Activated CD8-positive, alpha-beta T cell treated with anti-CD3 and anti-CD28 coated beads, Interleukin-2, amount 10 ng/mL, durations not matched to agents 7 days and 5 days (primary cell): ENCODE measurements around the gene KLF11. TPM values are rescaled to one million over a fixed set of nuclear protein-coding genes. Genes with fewer than 3 reads are reported as not detected.

Experiments
- ATAC-seq: fragments of 150-1000 bp; cut with Tn5 transposase; one replicate; pipeline ENCODE4 v1.10.0; 2021; ENCODE audit warnings: moderate library complexity
- CTCF ChIA-PET: fragments of 350-600 bp; sonication (Branson Sonifier 250); formaldehyde crosslinking; loops from one replicate; lab custom pipeline; 2021; ENCODE audit warnings: antibody characterized with exemption; lab: Charles Lee
- POLR2A ChIA-PET: fragments of 350-600 bp; sonication (Branson Sonifier 250); formaldehyde crosslinking; loops from one replicate; lab custom pipeline; 2021; ENCODE audit warnings: antibody characterized with exemption; lab: Charles Lee
- DNase-seq: peaks from one replicate; pipeline ENCODE4 v3.0.0-alpha.2; 2020
- H3K27ac Mint-ChIP-seq: one replicate; pipeline ENCODE4 v1.8.0; 2021; ENCODE audit warnings: mild to moderate bottlenecking, mixed read lengths
- H3K27me3 Mint-ChIP-seq: one replicate; pipeline ENCODE4 v1.8.0; 2021; ENCODE audit warnings: low read depth, mixed read lengths
- H3K36me3 Mint-ChIP-seq: one replicate; pipeline ENCODE4 v1.8.0; 2021; ENCODE audit warnings: low read depth, mixed read lengths
- H3K4me1 Mint-ChIP-seq: one replicate; pipeline ENCODE4 v1.8.0; 2021; ENCODE audit warnings: low read depth, mixed read lengths
- H3K4me3 Mint-ChIP-seq: one replicate; pipeline ENCODE4 v1.8.0; 2021; ENCODE audit warnings: mild to moderate bottlenecking, mixed read lengths
- H3K9me3 Mint-ChIP-seq: one replicate; pipeline ENCODE4 v1.8.0; 2022; ENCODE audit warnings: mixed read lengths; ENCODE audit not compliant: insufficient read depth
- total RNA-seq, 2 experiments: library from RNA; stranded (reverse); gene quantifications; one replicate each; pipeline ENCODE4 v1.2.3, GENCODE V29; 2021

Gene KLF11
- total RNA-seq, 2 experiments from 2014 or later: 6.8 to 9.2 TPM

GRCh38 chr2:10016802-10017258, 26.5 kb upstream of the KLF11 start:
- DNase-seq (no peak), ATAC-seq (no peak)
- ChIA-PET CTCF (no interaction called here), POLR2A (no interaction called here)
- Mint-ChIP-seq H3K4me1 (no peaks in the 10 kb centered on the region), H3K36me3 (no peaks in the 10 kb centered on the region), H3K27ac (peak overlapping the region; percentile 48), H3K9me3 (no peaks in the 10 kb centered on the region), H3K27me3 (peaks cover 4% of the 10 kb centered on the region), H3K4me3 (no peak overlapping the region)

- DNase-seq (no peak), ATAC-seq (no peak)
- Mint-ChIP-seq H3K27me3 (peaks cover 4% of the 10 kb centered on the region), H3K4me1 (no peaks in the 10 kb centered on the region), H3K4me3 (no peak overlapping the region), H3K9me3 (no peaks in the 10 kb centered on the region), H3K27ac (no peak overlapping the region), H3K36me3 (no peaks in the 10 kb centered on the region)
- ChIA-PET POLR2A (no interaction called here), CTCF (interaction anchor here (4.3 kb wide), 1 partner anchor 33 kb away, joined by 17 read pairs; no protein-coding TSS in a partner anchor)
Observed at GRCh38 chr2:10017313-10017941, 25.9 kb upstream of the KLF11 start.

DNA sequence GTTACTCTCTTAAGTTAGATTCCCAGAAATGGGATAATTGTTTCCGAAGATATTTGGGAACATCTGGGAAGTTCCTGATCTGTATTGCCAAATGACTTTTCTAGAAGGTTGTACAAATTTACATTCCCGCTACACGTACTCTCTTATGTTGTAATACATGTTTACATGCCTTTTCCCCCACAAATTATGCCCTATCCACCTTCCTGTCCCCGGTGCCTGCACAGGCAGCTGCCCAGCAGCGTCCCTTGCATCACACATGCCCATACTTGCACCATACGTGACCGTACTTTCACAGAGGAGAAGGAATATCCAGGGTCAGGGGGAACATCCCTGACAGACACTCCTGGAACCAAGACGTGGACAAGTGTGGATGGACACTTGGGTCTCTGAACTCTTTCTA, 24.2 kb upstream of the KLF11 start:
- no peaks in the 10 kb centered on the region for H3K4me1 Mint-ChIP-seq
- POLR2A ChIA-PET: no interaction called here
- H3K27me3 Mint-ChIP-seq: peaks cover 6% of the 10 kb centered on the region
- no peak overlapping the region for H3K4me3 Mint-ChIP-seq
- no peak for ATAC-seq
- no peaks in the 10 kb centered on the region for H3K9me3 Mint-ChIP-seq
- no peak for DNase-seq
- H3K27ac Mint-ChIP-seq: no peak overlapping the region
- CTCF ChIA-PET: interaction anchor here (1.2 to 4.3 kb wide), 2 partner anchors 30 to 35 kb away, joined by 3 to 17 read pairs; no protein-coding TSS in a partner anchor
- H3K36me3 Mint-ChIP-seq: no peaks in the 10 kb centered on the region

DNA sequence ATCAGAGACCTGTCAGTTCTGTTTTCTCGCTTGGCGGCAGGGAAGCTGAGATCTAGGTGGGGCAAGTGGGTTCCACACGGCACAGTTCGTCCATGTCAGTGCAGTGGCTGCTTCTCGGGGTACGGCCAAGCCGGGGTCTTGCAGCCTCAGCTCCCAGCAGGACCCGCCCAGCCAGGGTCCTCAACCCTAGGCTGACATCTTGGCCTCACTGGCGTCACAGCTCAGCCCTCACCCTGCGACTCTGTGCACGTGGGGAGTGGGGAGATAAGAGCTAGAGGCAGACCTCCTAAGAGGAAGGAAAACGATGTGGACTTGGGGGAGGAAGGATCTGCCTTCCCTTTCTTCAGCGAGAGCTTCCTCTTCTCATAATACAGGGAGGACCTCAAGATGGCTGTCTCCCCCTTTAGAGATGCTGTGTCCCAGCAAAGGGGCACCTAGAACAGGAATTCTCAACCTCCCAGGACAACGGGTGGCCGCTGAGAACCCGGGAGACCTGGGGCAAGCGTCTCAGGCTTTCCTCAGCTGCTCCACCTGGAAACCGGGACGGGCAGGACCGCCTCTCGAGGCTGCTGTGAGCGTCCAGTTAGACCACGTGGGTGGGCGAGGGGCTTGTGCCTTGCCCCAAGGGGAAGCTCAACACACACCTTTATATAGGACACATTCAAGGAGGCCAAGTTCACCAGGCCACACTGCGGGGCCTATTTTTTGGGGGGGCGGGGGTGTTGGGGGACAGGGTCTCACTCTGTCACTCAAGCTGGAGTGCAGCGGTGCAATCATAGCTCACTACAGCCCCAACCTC, 23.5 kb upstream of the KLF11 start:
- no peaks in the 10 kb centered on the region for H3K9me3 Mint-ChIP-seq
- ChIA-PET CTCF (interaction anchor here (1.0 to 4.3 kb wide), 3 partner anchors 29 to 220 kb away, joined by 3 to 17 read pairs (median 4); no protein-coding TSS in a partner anchor), POLR2A (no interaction called here)
- H3K4me1 Mint-ChIP-seq: no peaks in the 10 kb centered on the region
- DNase-seq (no peak), ATAC-seq (no peak)
- H3K4me3 Mint-ChIP-seq: no peak overlapping the region
- H3K27ac Mint-ChIP-seq: no peak overlapping the region
- no peaks in the 10 kb centered on the region for H3K36me3 Mint-ChIP-seq
- peaks cover 6% of the 10 kb centered on the region for H3K27me3 Mint-ChIP-seq

DNA sequence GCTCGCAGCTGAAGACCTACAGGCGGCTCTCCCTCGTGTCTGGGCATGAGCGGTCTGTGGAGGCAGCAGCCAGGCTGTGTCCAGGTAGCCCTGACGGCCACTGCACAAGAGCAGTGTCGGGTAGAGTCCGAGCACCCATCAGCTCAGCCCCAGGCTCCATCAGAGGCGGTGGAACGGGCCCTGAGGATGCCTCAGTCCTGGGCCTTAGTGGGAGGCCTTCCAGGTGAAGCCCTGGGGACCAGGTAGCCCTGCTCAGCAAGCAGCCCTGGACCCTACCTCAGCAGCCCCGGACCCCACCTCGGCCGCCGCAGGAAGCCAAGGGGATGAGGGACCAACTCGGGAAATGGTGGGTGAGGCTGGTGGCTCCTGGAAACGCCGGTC, 21.3 kb upstream of the KLF11 start:
- Mint-ChIP-seq H3K27me3 (peaks cover 6% of the 10 kb centered on the region), H3K36me3 (no peaks in the 10 kb centered on the region), H3K4me1 (no peaks in the 10 kb centered on the region), H3K27ac (no peak overlapping the region), H3K9me3 (no peaks in the 10 kb centered on the region), H3K4me3 (no peak overlapping the region)
- DNase-seq (no peak), ATAC-seq (no peak)
- ChIA-PET POLR2A (no interaction called here), CTCF (interaction anchor here (1.3 kb wide), 1 partner anchor 207 kb away, joined by 6 read pairs; no protein-coding TSS in a partner anchor)

GRCh38 chr2:10022445-10022844, 20.9 kb upstream of the KLF11 start:
- Mint-ChIP-seq H3K36me3 (no peaks in the 10 kb centered on the region), H3K27me3 (peaks cover 4% of the 10 kb centered on the region), H3K4me1 (no peaks in the 10 kb centered on the region), H3K9me3 (no peaks in the 10 kb centered on the region), H3K4me3 (no peak overlapping the region), H3K27ac (no peak overlapping the region)
- ChIA-PET POLR2A (no interaction called here), CTCF (no interaction called here)
- DNase-seq: no peak
- no peak for ATAC-seq

DNA sequence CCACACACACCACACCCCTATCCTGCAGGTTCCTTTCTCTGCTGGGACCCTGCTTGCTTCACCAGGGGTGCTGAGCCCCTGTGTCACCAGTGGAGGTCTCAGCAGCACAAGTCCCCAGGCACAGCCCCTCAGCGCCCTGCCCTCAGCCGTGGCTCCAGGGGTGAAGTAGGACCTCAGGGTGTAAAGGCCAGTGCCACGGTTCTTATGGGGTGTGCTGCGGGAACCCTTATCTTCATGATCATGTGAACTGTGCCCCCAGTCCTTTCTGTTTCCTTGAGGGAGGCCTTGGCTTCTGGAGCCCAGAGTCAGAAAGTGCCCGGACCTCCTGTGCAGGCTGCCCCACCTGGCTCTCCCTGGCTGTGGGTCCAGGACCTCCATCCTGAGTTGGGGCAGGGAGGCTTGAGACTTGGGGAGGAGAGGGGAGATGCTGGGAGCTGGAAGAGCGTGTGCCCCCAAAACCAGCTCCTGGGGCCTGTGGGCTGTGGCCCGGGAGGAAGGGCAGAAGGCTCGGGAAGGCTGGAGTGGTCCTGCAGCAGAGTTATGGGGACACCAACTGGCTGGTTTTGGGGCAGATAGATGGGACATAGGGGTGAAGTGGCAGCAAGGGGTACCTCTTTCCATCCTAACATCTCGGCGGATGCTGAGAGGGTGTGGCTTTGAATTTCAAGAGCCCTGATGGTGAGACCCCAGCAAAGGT, 20.2 kb upstream of the KLF11 start:
- Mint-ChIP-seq H3K36me3 (no peaks in the 10 kb centered on the region), H3K4me3 (no peak overlapping the region), H3K4me1 (peaks cover 1% of the 10 kb centered on the region), H3K27me3 (peaks cover 3% of the 10 kb centered on the region), H3K9me3 (no peaks in the 10 kb centered on the region), H3K27ac (no peak overlapping the region)
- CTCF ChIA-PET: no interaction called here
- no peak for ATAC-seq
- DNase-seq: no peak
- POLR2A ChIA-PET: no interaction called here

DNA sequence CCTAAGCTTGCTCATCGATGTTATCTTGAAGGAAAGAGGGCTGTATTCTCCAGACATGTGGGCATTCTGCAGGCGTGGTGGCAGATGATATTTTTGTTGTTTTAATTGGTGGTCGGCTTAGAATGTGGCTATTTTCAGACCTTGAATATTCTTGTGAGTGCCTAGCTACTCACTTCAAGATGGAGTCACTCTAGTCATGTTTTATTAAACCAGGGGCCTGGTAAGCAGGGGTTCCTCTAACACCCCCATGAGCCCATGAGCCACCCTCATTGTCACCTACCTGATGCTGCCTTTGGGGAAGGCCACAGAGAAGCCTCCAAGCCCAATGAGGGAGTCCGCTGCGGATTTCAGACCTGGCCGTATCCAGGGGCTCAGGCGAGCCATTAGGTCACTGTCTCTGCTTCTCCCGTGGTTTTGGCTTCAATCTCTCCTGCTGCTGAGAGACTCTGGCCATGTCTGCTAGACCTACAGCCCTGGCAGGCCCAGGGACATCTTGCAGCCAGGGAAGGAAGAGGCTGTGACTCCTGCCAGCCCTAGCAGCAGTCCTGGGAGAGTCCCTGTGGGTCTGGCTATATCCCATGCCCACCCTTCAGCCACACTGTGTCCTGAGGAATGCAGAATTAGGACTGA, 16.3 kb upstream of the KLF11 start:
- DNase-seq (no peak), ATAC-seq (no peak)
- Mint-ChIP-seq H3K27ac (peak overlapping the region; percentile 34), H3K4me3 (no peak overlapping the region), H3K27me3 (peaks cover 2% of the 10 kb centered on the region), H3K9me3 (no peaks in the 10 kb centered on the region), H3K4me1 (peaks cover 28% of the 10 kb centered on the region), H3K36me3 (no peaks in the 10 kb centered on the region)
- CTCF ChIA-PET: interaction anchor here (0.7 to 4.1 kb wide), 4 partner anchors 17 to 408 kb away, joined by 3 to 22 read pairs (median 10); partner anchors contain the start of gene KLF11
- POLR2A ChIA-PET: no interaction called here

DNA sequence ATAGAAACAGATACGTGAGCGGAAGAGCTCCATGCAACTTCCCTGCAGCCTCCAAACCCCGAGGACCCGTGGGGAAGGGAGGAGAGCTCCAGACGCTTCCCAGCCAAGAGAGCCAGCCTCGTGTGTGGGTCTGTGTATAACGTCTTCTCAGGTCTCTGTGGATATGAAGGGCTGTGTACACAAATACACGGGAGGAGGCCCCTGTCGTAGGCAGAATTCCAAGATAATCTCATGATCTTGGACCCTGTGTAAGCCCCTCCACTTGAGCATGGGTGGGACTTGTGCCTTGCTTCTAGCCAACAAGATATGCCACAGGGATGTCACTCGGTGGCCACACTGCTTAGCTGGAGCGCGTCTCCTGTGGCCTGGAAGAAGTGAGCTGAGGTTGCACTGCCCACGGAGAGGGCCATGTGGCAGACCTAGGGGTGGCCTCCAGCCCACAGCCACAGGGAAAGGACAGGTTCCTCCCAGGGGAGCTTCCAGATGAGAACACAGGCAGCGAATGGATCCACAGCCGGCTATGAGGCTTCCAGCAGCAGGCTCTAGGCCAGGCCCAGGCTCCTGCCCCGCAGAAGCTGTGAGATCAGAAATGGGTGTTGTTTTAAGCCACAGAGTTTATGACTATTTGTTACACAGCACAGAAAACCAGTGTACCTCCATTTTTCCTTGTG, 15.6 kb upstream of the KLF11 start:
- ChIA-PET CTCF (interaction anchor here (0.7 to 4.1 kb wide), 5 partner anchors 16 to 805 kb away, joined by 3 to 22 read pairs (median 4); partner anchors contain the start of gene KLF11), POLR2A (interaction anchor here (2.3 kb wide), 1 partner anchor 15 kb away, joined by 17 read pairs; the partner anchor contains the start of gene KLF11)
- Mint-ChIP-seq H3K9me3 (no peaks in the 10 kb centered on the region), H3K27ac (peak overlapping the region; percentile 43), H3K27me3 (no peaks in the 10 kb centered on the region), H3K4me1 (peaks cover 28% of the 10 kb centered on the region), H3K4me3 (no peak overlapping the region), H3K36me3 (no peaks in the 10 kb centered on the region)
- ATAC-seq: no peak
- no peak for DNase-seq

DNA sequence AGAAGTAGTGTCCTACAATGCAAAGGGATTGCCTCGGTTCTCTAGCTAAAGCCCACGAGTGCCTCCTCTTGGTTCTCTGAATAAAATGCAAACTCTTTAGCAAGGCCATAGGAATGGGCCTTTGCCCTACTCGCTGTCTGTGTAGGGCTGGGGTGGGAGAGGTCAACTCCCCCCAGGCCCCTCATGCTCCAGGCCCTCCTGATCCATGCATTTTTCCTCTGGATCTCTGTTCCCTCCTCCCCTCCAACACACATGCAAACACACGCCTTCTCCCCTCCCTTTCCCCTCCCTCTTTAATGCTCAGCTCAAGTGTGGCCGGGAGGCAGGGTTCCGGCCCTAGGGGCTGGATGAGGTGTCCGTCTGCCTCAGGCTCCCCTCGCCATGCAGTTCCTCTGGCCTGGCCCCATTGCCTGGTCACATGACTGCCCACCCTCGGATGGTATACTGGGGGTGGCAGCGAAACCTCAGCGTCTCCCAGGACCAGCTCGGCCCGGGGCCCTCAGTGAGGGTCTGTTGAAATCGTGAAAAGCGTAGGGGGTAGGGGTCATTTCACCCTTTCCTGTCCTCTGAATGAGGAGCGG, 14.9 kb upstream of the KLF11 start:
- H3K4me1 Mint-ChIP-seq: peaks cover 28% of the 10 kb centered on the region
- POLR2A ChIA-PET: interaction anchor here (0.9 to 2.3 kb wide), 4 partner anchors 15 to 473 kb away, joined by 4 to 17 read pairs (median 5); partner anchors contain the start of genes ADAM17 and KLF11
- CTCF ChIA-PET: interaction anchor here (0.7 to 4.1 kb wide), 10 partner anchors 15 to 804 kb away, joined by 3 to 22 read pairs (median 5); partner anchors contain the start of genes KLF11 and TAF1B
- ATAC-seq (no peak), DNase-seq (no peak)
- H3K27ac Mint-ChIP-seq: peak overlapping the region; percentile 79
- H3K36me3 Mint-ChIP-seq: no peaks in the 10 kb centered on the region
- no peaks in the 10 kb centered on the region for H3K27me3 Mint-ChIP-seq
- peak overlapping the region; percentile 64 for H3K4me3 Mint-ChIP-seq
- no peaks in the 10 kb centered on the region for H3K9me3 Mint-ChIP-seq
